Left forelimb (tissue), 1 donor: ENCODE data around the gene PDIA2.
A peak's percentile ranks its signal among the peaks of the same experiment; 100 is the strongest.
"Not testable (repeated sequence)": the region's sequence is repeated elsewhere in the genome, so short reads cannot be mapped to it uniquely, and the experiment has no call there.

Experiments used
- DNase-seq: peaks from one replicate; pipeline ENCODE4 v3.0.0-alpha.2; 2018; ENCODE audit warnings: low spot score

PDIA2 gene

GRCh38 chr16:283033-283805, at the start of gene PDIA2:
PDIA2 (plus strand) TSS chr16:283164; CDS start chr16:283170, 6 bp downstream.
- DNase-seq: no peak

GRCh38 chr16:234468-235305, 48.3 kb upstream of the PDIA2 start, which contains the start of gene FAM234A:
FAM234A (plus strand) TSS chr16:234821; CDS start chr16:254414, 19,593 bp downstream.
- peak; percentile 93 for DNase-seq

DNA sequence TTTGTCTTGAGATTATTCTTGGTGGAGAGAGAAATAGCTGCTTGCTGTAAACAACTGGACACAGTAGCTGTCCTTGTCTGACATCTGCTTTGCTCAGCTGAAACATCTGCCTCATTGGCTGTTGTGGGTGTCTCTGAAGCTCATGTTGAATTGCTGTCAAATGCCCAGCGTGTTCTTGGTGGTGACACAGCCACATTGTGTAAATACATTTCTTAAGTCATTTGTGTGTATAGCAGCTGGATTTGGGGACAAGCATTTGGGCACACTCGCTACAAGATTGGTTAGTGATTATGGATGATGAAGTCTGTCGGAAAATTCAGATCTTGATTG, 43.1 kb upstream of the PDIA2 start:
- DNase-seq: no peak

DNA sequence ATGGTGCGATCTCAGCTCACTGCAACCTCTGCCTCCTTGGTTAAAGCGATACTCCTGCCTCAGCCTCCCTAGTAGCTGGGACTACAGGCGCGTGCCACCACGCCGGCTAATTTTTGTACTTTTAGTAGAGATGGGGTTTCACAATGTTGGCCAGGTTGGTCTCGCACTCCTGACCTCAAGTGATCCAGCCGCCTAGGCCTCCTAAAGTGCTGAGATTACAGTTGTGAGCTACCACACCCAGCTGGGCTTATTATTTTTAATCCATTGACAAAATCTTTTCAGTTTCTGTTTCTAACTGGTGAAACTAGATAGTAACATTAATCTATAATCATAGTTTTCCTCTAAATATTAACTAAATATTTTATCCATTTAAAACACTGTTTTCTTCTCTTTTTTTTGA, 42.4 kb upstream of the PDIA2 start:
- DNase-seq: no peak

DNA sequence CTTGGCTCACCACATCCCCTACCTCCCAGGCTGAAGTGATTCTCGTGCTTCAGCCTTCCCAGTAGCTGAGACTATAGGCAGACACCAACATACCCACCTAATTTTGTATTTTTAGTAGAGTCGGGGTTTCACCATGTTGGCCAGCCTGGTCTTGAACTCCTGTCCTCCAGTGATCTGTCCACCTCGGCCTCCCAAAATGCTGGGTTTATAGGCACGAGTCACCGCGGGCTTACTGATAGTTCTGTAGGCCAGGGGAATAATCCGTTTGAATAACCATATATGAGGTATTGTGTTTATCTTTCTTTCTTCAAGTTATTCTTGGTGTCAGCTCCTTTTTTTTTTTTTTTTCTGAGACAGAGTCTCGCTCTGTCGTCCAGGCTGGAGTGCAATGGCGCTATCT, 40.7 kb upstream of the PDIA2 start:
- no peak for DNase-seq

DNA sequence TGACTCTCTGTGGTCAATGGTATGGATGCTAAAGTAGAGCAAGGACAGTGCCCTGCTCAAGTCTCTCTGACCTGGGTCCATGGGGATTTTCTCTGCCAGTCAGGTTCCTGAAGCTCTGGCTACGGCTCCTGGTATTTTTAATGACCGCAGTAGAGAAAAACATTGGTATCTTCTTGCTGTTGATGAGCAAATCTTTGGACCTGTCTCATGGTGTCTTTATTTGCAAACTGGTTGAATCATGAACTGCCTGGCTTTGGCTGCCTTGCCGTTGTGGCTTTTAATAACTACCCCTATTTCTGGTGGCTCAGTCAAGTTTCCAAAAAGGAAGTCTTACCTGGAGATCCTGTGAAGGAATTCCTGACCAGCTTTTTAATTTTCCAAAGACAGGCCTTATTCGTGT, 39.6 kb upstream of the PDIA2 start:
- no peak for DNase-seq

DNA sequence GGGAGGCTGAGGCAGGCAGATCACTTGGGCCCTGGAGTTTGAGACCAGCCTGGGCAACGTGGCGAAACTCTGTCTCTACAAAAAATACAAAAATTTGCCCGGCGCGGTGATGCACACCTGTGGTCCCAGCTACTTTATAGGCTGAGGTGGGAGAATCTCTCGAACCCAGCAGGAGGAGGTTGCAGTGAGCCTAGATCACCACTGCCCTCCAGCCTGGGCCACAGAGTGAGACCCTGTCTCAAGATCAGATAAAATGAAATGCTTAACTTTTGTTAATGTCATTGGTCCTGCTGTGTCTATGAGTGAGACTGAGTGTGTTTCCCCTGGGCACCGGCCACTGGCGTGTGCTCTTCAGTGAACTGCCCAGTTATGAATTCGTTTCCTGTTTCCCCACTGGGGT, 37.9 kb upstream of the PDIA2 start:
- no peak for DNase-seq

DNA sequence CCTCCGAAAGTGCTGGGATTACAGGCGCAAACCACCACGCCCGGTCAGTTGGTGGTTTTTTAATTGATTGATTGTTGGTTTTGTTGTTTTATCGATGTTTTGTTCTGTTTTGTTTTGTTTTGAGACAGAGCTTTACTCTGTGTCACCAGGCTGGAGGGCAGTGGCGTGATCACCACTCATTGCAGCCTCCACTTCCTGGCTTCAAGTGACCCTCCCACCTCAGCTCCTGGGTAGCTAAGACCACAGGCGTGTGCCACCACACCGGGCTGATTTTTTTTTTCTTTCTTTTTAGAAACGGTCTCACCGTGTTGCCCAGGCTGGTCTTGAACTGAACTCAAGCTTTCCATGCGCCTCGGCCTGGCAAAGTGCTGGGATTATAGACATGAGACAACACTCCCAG, 35.9 kb upstream of the PDIA2 start:
- DNase-seq: no peak

DNA sequence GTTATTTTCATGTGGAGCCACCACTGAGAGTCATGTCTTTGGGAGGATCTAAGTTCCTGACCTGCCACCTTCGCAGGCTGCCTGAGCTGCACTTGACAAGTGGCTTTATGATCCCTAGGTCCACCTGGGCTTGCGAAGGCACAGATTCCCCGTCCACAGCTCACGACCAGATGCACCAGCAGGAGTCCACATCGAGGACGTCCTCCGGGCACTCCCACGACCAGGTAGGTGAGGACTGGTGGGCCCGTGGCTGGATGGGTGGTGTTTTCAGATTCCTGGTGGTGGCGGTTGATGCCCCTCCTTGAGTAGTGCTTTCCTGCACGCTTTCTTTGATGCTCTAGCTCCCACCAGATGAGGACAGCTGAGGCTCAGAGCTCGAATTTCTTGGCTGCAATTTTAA, 33.5 kb upstream of the PDIA2 start:
- no peak for DNase-seq

GRCh38 chr16:252366-253337, 30.3 kb upstream of the PDIA2 start:
- DNase-seq: no peak

GRCh38 chr16:253833-254232, 29.1 kb upstream of the PDIA2 start:
- no peak for DNase-seq

GRCh38 chr16:254461-254860, 28.5 kb upstream of the PDIA2 start:
- DNase-seq: no peak

- no peak for DNase-seq
These were observed 27.8 kb upstream of the PDIA2 start for GRCh38 chr16:255183-255582.

- DNase-seq: not testable (repeated sequence)
These were observed 24.9 kb upstream of the PDIA2 start for GRCh38 chr16:258091-258490.

DNA sequence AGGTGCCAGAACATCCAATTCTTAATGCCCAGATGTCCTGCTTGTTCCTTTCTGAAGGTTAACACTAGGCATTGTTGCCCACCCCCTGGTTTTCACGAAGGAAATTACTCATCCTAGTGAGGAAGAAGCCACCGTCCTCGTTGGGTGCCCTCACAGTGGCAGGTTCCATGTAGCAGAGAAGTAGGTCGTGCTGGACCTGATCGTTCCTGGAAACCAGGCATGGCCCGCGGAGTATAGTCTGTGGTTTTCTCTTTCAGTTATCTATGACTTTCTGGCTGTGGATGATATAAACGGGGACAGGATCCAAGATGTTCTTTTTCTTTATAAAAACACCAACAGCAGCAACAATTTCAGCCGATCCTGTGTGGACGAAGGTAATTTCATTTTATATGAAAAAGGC, 23.7 kb upstream of the PDIA2 start:
- no peak for DNase-seq

DNA sequence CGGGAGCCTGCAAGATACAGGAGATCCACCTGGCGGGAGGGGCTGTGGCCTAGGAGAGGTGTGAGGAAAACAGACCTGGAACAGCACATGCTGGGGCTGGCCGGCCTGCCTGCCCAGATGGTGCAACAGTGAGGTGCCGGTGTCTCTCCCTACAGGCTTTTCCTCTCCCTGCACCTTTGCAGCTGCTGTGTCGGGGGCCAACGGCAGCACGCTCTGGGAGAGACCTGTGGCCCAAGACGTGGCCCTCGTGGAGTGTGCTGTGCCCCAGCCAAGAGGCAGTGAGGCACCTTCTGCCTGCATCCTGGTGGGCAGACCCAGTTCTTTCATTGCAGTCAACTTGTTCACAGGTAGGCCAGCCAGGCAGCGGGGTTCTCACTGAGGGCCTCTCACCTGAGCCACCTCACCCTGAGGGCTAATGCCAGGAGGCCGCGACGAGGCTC, 23.1 kb upstream of the PDIA2 start:
- no peak for DNase-seq

- DNase-seq: no peak
These were observed 22.6 kb upstream of the PDIA2 start for GRCh38 chr16:260326-260725.

GRCh38 chr16:261031-261691, 21.8 kb upstream of the PDIA2 start:
- no peak for DNase-seq

- no peak for DNase-seq
These were observed 20.7 kb upstream of the PDIA2 start for GRCh38 chr16:262121-262745.

DNA sequence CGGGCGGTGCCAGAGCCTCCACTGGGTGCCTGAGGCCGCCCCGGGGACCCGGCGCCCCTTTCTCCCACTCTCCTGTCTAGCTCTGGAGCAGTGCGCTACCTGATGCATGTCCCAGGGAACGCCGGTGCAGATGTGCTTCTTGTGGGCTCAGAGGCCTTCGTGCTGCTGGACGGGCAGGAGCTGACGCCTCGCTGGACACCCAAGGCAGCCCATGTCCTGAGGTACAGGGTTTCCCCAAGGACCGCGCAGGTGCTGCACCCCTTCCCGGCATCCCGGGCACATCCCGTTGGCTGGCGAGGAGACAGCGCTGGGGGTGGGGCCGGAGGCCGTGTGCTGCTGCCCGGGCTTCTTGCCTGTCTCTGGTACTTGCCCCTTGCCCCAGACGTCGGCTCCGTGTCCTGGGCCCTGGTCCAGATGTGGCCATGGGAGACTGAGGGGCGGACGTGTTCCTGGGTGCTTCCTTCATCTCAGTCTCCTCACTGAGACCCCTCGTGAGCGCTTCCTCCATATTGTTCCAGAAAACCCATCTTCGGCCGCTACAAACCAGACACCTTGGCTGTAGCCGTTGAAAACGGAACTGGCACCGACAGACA, 19.7 kb upstream of the PDIA2 start:
- DNase-seq: no peak

DNA sequence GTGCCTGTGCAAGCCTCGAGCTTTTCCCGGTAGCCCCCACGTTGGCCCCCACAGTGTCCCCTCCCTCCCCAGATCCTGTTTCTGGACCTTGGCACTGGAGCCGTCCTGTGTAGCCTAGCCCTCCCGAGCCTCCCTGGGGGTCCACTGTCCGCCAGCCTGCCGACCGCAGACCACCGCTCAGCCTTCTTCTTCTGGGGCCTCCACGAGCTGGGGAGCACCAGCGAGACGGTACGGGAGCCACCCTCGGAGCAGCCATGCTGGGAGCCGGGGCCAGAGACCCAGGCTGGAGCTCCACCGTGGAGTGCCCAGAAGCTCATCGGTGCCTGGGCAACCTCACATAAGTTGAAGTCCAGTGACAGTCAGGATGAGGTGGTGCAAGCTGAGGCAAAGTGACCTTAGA, 19.0 kb upstream of the PDIA2 start:
- DNase-seq: no peak
